NOMO-1 (cell line): Measurements from ENCODE around the gene CNOT6.
A peak's percentile ranks its signal among the peaks of the same experiment; 100 is the strongest.
"Not testable (repeated sequence)": the region's sequence is repeated elsewhere in the genome, so short reads cannot be mapped to it uniquely, and the experiment has no call there.

Experiments used
- DNase-seq, 2 experiments: peaks; one replicate each; lab custom pipeline; 2025; ENCODE audit not compliant: unreplicated experiment in 2 of 2; lab: John Stamatoyannopoulos, UW

Gene CNOT6

DNA sequence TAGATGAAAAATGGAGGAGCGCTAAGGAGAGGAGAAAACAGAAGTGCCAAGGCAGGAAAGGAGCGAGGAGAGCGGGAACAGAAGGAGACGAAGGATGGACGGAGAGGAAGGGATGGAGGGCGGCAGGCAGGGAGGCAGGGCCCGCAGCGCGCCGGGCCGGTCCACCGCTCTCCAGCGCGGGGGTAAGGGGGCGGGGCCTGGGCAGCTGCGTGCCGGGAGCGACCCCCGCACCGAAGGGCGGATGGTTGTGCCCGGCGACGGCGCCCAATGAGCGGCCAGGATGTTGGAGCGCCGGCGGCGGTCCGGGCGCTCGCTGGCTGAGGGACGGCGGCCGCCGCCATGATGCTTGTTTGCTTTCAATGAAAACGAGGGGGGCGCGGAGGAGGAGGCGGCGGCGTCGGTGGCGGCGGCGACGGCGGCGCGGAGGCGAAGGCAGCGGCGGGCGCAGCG, at the start of gene CNOT6:
Gene CNOT6, plus strand, starts transcription at position 320 of the 450 bp plus-strand sequence. CDS start 34,898 bp downstream, outside the sequence.
- DNase-seq, result peak; percentile 84 to 95

DNA sequence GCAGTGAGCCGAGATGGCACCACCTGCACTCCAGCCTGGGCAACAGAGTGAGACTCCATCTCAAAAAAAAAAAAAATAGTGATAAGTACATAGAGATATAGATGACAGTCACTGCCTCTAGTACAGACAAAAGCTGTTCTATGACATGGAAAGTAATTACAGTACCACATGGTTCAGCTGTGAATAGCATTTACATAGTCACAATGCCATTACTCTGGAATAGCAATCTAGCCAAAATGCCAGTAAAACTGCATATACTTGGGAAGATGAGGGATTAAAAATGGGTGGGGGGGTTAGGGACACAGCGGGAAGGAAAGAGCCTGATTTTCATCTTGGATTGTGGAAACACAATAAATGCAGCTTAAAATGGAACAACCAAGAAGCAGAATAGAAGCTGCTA, 39.4 kb upstream of the CNOT6 start:
- DNase-seq, result no peak

DNA sequence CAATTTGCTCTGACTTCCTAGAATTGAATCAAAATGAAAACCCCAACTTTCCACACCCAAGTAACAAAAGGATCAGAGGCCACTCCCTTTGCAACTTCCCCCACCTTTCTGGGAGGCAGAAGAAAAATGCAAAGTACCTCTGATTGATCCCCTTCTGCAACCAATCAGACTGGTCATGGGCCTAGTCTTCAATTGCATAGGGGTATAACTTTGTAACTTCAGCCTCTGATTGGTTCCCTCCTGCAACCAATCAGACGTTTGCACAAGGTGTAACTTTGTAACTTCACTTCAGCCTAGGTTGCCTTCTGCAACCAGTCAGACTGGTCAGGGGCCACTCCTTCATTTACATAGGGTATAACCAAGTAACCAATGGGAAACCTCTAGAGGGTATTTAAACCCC, 38.3 kb upstream of the CNOT6 start:
- DNase-seq, result no peak

GRCh38 chr5:180456792-180457191, 37.4 kb upstream of the CNOT6 start:
- no peak for DNase-seq

- DNase-seq, result not testable (repeated sequence)
Observed at GRCh38 chr5:180458852-180459673, 35.1 kb upstream of the CNOT6 start.

GRCh38 chr5:180459674-180460142, 34.5 kb upstream of the CNOT6 start:
- DNase-seq, result not testable (repeated sequence)

- no peak for DNase-seq
Observed at GRCh38 chr5:180460834-180461233, 33.3 kb upstream of the CNOT6 start.

DNA sequence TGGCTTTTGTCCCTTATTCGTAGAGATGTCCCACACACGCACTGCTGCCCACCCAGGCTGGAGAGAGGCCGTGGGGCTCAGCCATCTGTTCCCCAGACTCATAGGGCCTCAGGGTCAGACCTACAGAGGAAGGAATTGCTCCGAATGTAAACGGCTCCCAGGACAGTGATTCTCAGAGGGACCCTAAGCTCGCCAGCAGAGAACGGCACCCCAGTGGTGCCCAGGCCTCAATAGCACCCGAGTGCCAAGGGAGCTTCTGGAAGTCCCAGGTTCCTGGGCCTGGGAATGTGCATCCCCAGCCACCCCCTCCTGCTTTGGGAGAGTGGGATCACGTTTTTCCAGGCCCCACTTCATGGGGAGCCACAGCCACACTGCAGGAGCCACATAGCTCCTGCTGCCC, 32.9 kb upstream of the CNOT6 start:
- no peak for DNase-seq

DNA sequence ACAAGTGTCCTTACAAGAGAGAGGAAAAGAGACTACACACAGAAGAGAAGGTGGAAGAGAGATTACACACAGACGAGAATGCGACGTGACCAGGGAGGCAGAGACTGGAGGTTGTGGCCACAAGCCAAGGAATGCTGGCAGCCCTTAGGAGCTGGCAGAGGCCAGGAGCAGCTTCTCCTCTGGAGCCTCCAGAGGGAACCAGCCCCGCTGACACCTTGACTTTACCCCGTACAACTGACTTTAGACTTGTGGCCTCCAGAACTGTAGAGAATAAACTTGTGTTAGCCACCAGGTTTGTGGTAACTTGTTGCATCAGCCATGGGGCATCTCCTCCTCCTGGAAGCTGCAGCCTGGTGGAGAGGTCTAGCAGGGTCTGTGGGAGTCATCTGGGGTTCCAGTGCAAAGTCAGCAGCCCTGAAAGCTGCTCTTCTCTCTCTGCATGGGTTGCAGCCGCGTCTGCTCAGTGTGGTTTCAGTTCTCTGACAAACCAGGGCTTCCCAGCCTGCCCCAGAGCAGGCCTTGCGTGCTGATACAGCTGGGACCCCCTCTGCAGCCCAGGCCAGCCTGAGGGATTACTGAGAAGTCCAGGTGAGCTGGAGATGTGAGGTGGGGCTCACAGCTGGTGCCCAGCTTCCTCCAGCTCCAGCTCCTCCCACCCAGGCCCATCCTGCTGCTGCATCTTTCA, 30.8 kb upstream of the CNOT6 start:
- no peak for DNase-seq

- no peak for DNase-seq
Observed at GRCh38 chr5:180463916-180464602, 30.1 kb upstream of the CNOT6 start.

- no peak for DNase-seq
Observed at GRCh38 chr5:180464603-180464970, 29.6 kb upstream of the CNOT6 start.

DNA sequence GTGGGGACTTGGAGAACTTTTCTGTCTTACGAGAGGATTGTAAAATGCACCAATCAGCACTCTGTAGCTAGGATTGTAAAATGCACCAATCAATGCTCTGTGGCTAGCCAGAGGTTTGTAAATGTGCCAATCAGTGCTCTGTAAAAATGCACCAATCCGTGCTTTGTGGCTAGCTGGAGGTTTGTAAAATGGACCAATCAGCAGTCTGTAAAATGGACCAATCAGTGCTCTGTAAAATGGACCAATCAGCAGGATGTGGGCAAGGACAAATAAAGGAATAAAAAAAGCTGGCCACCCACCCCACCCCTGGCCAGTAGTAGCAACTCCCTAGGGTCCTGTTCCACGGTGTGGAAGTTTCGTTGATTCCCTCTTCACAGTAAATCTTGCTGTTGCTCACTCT, 29.1 kb upstream of the CNOT6 start:
- DNase-seq, result not testable (repeated sequence)

- no peak for DNase-seq
Observed at GRCh38 chr5:180466316-180466715, 27.9 kb upstream of the CNOT6 start.

DNA sequence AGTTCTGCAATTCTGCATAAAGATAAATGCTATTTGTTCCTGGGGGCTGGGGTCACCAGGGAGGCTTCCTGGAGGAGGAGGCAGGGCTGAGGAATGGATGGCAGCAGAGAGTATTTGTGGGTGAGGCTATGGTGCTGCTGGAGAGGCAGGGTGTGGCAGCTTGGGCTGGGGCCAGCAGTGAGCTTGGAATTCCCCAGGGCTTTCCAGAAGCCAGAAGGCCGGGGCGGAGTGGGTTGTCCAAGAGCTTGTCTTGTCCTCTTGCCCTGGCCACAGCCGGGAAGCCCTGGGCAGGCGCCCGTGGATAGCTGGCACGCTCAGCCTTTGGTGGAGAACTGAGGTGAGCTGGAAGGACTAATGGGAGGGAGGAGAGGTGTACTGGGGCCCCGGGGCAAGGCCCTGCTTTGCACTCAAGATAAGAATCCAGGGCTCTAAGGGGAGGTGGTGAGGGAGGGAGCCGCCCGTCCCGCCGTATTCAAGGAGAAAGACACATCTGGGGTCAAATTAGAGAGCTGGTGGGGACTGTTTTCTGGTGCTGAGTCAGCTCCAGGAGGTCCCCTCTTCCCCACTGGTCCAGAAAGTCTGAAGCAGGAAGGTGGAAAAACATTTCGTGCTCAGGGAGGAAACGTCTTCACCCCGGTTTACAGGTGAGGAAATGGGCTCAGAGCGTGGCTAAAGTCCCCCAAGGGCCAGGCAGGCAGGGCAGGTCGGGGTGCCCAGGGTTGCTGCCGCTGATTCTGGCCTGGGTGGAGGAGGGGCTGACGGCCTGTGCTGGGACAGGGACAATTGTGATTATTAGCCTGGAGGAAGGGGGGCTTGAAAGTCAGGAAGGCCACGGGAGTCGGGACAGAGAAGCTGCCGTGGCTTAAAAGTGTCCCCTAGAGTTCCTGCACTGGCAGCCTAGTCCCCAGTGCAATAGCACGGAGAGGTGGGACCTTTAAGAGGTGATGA, 26.9 kb upstream of the CNOT6 start:
- DNase-seq, result no peak

- no peak for DNase-seq
Observed at GRCh38 chr5:180467989-180468731, 26.0 kb upstream of the CNOT6 start.

GRCh38 chr5:180468732-180469585, 25.2 kb upstream of the CNOT6 start:
- DNase-seq, result no peak

DNA sequence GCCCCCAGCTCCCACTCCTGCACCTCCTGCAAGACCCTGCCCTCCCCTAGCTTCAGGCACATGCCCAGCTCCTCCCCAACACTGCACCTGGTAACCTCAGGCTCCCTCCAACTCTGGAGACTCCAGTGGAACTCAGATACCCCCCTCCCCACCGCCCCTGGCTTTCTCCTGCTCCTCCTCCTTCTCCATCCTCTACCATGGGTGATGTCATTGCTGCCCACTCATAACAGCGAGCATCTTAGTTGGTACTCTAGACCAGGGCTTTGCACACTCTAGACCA, 24.7 kb upstream of the CNOT6 start:
- DNase-seq, result no peak

DNA sequence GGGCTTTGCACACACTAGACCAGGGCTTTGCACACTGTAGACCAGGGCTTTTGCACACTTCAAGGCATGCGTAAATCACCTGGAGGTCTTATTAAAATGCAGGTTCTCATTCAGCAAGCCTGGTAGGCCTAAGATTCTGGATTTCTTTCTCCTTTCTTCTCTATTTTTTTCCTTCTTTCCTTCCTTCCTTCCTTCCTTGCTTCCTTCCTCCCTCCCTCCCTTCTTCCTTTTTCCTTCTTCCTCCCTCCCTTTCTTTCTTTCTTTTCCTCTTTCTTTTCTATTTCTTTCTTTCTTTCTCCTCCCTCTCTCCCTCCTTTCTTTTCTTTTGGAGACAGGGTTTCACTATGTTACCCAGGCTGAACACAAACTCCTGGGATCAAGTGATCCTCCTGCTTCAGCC, 24.3 kb upstream of the CNOT6 start:
- DNase-seq, result no peak

GRCh38 chr5:180470361-180470760, 23.8 kb upstream of the CNOT6 start:
- DNase-seq, result no peak
